ENCODE data around the gene HS6ST2.
"Not testable (repeated sequence)": the region's sequence is repeated elsewhere in the genome, so short reads cannot be mapped to it uniquely, and the experiment has no call there.

- not testable (repeated sequence) for TF ChIP-seq CTCF, POLR2A (IDR thresholded peaks at IDR 0.05)
Observed at GRCh38 chrX:132880753-132881152, 77.7 kb downstream of the HS6ST2 start.
